ENCODE data around the gene UROC1. TPM values are rescaled to one million over a fixed set of nuclear protein-coding genes. Genes with fewer than 3 reads are reported as not detected.

The UROC1 gene
- total RNA-seq, 1 experiment from 2014 or later, result not detected

DNA sequence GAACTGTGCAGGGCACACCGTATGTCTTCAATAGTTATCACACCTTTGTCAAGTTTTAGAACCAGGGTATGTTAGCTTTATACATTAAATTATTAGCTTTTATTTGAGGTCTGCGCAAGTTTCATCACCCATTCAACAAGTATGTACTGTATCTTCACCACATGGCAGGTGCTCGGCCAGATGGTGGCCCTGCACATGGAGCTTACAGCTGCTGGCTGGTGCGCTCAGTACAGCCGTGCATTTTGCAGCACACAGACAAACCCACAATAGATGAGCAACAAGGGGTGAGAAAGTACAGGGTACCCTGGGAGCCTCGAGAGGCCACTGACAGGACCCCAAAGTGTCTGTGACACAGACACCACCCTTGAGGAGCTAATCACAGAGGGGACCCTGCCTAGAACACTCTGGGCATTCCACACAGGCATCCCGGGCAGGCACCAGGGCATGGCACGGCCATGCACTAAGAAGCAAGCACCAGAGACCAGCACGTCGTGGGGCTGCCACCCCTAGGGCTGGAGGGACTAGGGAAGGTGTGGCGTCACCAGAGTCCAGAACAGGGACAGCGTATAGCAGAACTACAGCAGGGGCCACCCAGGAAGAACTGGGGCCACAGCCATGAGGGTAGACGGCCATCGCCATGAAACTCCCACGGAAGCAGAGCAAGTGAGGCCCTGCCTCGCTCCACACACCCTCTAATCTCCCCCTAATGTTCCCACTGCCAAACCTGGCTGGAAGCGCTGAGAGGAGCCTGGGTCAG lies 69.3 kb downstream of the UROC1 start:
- Mint-ChIP-seq H3K4me3 (ENCODE audit: unreplicated experiment) (no peak overlapping the region), H3K36me3 (ENCODE audit: insufficient read depth, unreplicated experiment) (peaks cover 19% of the 10 kb centered on the region), H3K4me1 (ENCODE audit: low read depth, unreplicated experiment) (peaks cover 8% of the 10 kb centered on the region), H3K9me3 (ENCODE audit: unreplicated experiment) (no peaks in the 10 kb centered on the region), H3K27ac (ENCODE audit: unreplicated experiment) (no peak overlapping the region), H3K27me3 (ENCODE audit: insufficient read depth, unreplicated experiment) (no peaks in the 10 kb centered on the region)
- no peaks in the 10 kb centered on the region for H3K9me3 ChIP-seq
- intact Hi-C loops (cut with micrococcal nuclease; ENCODE audit: unreplicated experiment), result no loop called here
- H3K4me3 ChIP-seq (ENCODE audit: low read depth, low read length), result no peak overlapping the region
- CTCF ChIA-PET, result no interaction called here
- no peak for DNase-seq
- TF ChIP-seq, protein P1, sequence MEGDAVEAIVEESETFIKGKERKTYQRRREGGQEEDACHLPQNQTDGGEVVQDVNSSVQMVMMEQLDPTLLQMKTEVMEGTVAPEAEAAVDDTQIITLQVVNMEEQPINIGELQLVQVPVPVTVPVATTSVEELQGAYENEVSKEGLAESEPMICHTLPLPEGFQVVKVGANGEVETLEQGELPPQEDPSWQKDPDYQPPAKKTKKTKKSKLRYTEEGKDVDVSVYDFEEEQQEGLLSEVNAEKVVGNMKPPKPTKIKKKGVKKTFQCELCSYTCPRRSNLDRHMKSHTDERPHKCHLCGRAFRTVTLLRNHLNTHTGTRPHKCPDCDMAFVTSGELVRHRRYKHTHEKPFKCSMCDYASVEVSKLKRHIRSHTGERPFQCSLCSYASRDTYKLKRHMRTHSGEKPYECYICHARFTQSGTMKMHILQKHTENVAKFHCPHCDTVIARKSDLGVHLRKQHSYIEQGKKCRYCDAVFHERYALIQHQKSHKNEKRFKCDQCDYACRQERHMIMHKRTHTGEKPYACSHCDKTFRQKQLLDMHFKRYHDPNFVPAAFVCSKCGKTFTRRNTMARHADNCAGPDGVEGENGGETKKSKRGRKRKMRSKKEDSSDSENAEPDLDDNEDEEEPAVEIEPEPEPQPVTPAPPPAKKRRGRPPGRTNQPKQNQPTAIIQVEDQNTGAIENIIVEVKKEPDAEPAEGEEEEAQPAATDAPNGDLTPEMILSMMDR (IDR thresholded peaks at IDR 0.05; ENCODE audit: insufficient read depth in 1 of 2, low read depth in 1 of 2, low read length in 1 of 2, severe bottlenecking in 1 of 2, unreplicated experiment in 1 of 2), result no peak
- peaks cover 10% of the 10 kb centered on the region for H3K4me1 ChIP-seq
- no peaks in the 10 kb centered on the region; the same call in none of the 2 replicates for H3K36me3 ChIP-seq (ENCODE audit: control insufficient read depth, insufficient read depth, low read length)
- POLR2A ChIA-PET, result no interaction called here
- BruUV-seq (replicated peaks), result no TSS peak
- no peaks in the 10 kb centered on the region for H3K27me3 ChIP-seq (replicated peaks; ENCODE audit: control insufficient read depth, insufficient read depth, low read length)

DNA sequence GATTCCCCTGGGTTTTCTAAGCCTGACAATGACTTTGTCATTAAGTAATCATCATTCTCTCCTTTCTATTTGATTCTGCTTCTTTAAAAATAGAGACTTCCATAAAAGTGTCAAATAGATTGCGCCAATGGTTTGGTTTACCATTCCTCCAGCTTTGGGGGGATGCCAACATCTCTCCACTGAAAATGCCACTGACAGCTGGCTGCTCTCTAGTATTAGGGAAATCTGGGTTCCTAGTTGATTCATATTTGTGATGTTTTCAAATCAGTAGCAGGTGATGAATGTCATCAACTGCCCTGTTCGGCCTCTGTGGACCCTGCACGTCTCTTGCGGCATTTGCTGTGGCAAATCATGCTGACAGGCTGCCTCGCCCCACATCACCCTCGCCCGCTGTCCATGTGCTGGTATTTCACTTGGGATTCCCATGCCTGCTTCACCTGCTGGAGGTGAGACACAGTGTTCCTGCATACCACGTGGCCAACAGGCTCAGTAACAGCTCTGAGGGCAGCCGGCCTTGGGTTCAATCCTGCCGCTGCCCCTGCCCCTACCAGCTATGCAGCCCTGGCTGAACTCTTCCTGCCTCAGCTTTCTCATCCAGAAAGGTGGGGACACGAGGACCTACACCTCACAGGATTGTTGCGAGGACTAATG lies 70.0 kb downstream of the UROC1 start:
- Mint-ChIP-seq H3K4me1 (ENCODE audit: low read depth, unreplicated experiment) (peaks cover 8% of the 10 kb centered on the region), H3K36me3 (ENCODE audit: insufficient read depth, unreplicated experiment) (peaks cover 18% of the 10 kb centered on the region), H3K4me3 (ENCODE audit: unreplicated experiment) (no peak overlapping the region), H3K27ac (ENCODE audit: unreplicated experiment) (no peak overlapping the region), H3K27me3 (ENCODE audit: insufficient read depth, unreplicated experiment) (no peaks in the 10 kb centered on the region), H3K9me3 (ENCODE audit: unreplicated experiment) (no peaks in the 10 kb centered on the region)
- H3K4me3 ChIP-seq (ENCODE audit: low read depth, low read length), result no peak overlapping the region
- TF ChIP-seq, protein P1 (IDR thresholded peaks at IDR 0.05; ENCODE audit: insufficient read depth in 1 of 2, low read depth in 1 of 2, low read length in 1 of 2, severe bottlenecking in 1 of 2, unreplicated experiment in 1 of 2), result no peak
- no peaks in the 10 kb centered on the region for H3K9me3 ChIP-seq
- intact Hi-C loops (cut with micrococcal nuclease; ENCODE audit: unreplicated experiment), result no loop called here
- BruUV-seq (replicated peaks), result no TSS peak
- H3K27me3 ChIP-seq (replicated peaks; ENCODE audit: control insufficient read depth, insufficient read depth, low read length), result no peaks in the 10 kb centered on the region
- CTCF ChIA-PET, result no interaction called here
- POLR2A ChIA-PET, result no interaction called here
- DNase-seq, result no peak
- H3K4me1 ChIP-seq, result peaks cover 10% of the 10 kb centered on the region
- no peaks in the 10 kb centered on the region; the same call in 1 of the 2 replicates for H3K36me3 ChIP-seq (ENCODE audit: control insufficient read depth, insufficient read depth, low read length)

DNA sequence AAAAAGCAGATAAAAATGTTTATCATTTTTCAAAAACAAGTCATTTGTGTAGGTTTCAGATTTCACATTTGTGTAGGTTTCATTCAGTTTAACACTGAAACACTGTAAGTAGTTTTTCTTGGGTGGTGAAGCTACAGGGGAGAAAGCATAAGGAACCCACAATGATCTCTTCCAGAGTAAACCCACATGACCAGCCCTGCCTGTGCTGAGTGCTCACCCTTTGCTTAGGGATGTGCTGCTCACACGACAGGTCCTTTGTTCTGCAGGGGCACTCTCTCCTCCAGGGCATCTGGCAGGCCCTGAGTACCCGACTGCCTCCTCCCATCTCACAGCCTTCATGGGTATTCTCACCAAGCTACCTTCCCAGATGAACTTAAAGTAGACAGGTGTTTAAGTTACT lies 70.8 kb downstream of the UROC1 start:
- intact Hi-C loops (cut with micrococcal nuclease; ENCODE audit: unreplicated experiment), result no loop called here
- Histone ChIP-seq H3K4me1 (peaks cover 10% of the 10 kb centered on the region), H3K27me3 (replicated peaks; ENCODE audit: control insufficient read depth, insufficient read depth, low read length) (no peaks in the 10 kb centered on the region), H3K4me3 (ENCODE audit: low read depth, low read length) (no peak overlapping the region), H3K36me3 (ENCODE audit: control insufficient read depth, insufficient read depth, low read length) (no peaks in the 10 kb centered on the region; the same call in 1 of the 2 replicates), H3K9me3 (no peaks in the 10 kb centered on the region)
- Mint-ChIP-seq H3K27me3 (ENCODE audit: insufficient read depth, unreplicated experiment) (no peaks in the 10 kb centered on the region), H3K36me3 (ENCODE audit: insufficient read depth, unreplicated experiment) (peaks cover 10% of the 10 kb centered on the region), H3K9me3 (ENCODE audit: unreplicated experiment) (no peaks in the 10 kb centered on the region), H3K4me3 (ENCODE audit: unreplicated experiment) (no peak overlapping the region), H3K4me1 (ENCODE audit: low read depth, unreplicated experiment) (peaks cover 8% of the 10 kb centered on the region), H3K27ac (ENCODE audit: unreplicated experiment) (no peak overlapping the region)
- ChIA-PET POLR2A (no interaction called here), CTCF (no interaction called here)
- BruUV-seq (replicated peaks), result no TSS peak
- DNase-seq, result no peak
- TF ChIP-seq, protein P1 (IDR thresholded peaks at IDR 0.05; ENCODE audit: insufficient read depth in 1 of 2, low read depth in 1 of 2, low read length in 1 of 2, severe bottlenecking in 1 of 2, unreplicated experiment in 1 of 2), result no peak

All from Caco-2 (cell line).